ENCODE data around the gene ARHGEF10L.

The ARHGEF10L gene

GRCh38 chr1:17594690-17595601, 55.4 kb downstream of the ARHGEF10L start:
- CTCF ChIA-PET: interaction anchor here (7.5 to 38.1 kb wide), 2 partner anchors 13 to 91 kb away, joined by 106 to 1054 read pairs; no protein-coding TSS in a partner anchor
- no peak overlapping the region for H3K4me3 ChIP-seq (ENCODE audit: low read depth, low read length)
- POLR2A ChIA-PET: interaction anchor here (0.7 kb wide), 1 partner anchor 60 kb away, joined by 3 read pairs; no protein-coding TSS in a partner anchor
- DNase-seq (ENCODE audit: low read depth, low spot score): peak; percentile 29
- TF ChIP-seq, protein P1, sequence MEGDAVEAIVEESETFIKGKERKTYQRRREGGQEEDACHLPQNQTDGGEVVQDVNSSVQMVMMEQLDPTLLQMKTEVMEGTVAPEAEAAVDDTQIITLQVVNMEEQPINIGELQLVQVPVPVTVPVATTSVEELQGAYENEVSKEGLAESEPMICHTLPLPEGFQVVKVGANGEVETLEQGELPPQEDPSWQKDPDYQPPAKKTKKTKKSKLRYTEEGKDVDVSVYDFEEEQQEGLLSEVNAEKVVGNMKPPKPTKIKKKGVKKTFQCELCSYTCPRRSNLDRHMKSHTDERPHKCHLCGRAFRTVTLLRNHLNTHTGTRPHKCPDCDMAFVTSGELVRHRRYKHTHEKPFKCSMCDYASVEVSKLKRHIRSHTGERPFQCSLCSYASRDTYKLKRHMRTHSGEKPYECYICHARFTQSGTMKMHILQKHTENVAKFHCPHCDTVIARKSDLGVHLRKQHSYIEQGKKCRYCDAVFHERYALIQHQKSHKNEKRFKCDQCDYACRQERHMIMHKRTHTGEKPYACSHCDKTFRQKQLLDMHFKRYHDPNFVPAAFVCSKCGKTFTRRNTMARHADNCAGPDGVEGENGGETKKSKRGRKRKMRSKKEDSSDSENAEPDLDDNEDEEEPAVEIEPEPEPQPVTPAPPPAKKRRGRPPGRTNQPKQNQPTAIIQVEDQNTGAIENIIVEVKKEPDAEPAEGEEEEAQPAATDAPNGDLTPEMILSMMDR (IDR thresholded peaks at IDR 0.05; ENCODE audit: insufficient read depth, low read length, missing control alignments): no peak

DNA sequence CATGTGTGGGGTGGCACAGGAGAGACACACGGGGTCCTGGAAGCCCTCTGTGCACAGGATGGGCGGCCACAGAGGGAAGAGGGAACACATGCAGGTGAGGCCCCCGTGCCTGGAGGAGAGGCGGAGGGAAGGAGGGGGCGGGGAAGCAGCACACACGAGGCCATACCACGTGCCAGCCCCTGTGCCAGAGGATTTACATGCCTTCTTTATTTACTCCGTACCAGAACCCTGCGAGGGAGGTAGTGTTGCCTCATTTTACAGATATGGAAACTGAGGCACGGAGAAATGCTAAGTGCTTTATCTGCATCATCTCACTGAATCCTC, 56.1 kb downstream of the ARHGEF10L start:
- TF ChIP-seq, protein P1 (IDR thresholded peaks at IDR 0.05; ENCODE audit: insufficient read depth, low read length, missing control alignments): no peak
- CTCF ChIA-PET: interaction anchor here (7.5 to 38.1 kb wide), 2 partner anchors 13 to 92 kb away, joined by 106 to 1054 read pairs; no protein-coding TSS in a partner anchor
- no peak for DNase-seq (ENCODE audit: low read depth, low spot score)
- POLR2A ChIA-PET: no interaction called here
- no peak overlapping the region for H3K4me3 ChIP-seq (ENCODE audit: low read depth, low read length)

DNA sequence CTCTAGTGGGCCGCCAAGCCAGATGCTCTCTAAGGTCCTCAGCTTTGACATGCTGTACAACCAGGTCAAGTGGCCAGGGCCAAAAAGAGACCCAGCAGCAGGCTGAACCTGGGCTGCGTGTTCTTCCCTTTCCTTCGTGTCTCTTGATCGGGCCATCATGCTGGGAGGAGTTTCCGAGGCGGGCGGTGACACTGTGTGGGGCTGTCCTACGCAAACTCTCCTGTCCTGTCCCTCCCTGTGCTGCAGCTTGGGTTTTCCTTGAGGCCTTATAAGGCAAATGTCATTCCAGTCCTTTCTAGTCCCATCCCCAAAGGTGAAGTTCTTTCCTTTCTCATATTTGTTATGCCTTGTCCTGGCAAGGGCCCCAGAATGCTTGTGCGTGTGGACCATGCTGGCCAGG, 56.7 kb downstream of the ARHGEF10L start:
- DNase-seq (ENCODE audit: low read depth, low spot score): no peak
- ChIA-PET CTCF (interaction anchor here (0.8 to 38.1 kb wide), 3 partner anchors 9 to 93 kb away, joined by 3 to 1054 read pairs (median 106); no protein-coding TSS in a partner anchor), POLR2A (no interaction called here)
- TF ChIP-seq, protein P1 (IDR thresholded peaks at IDR 0.05; ENCODE audit: insufficient read depth, low read length, missing control alignments): no peak
- H3K4me3 ChIP-seq (ENCODE audit: low read depth, low read length): no peak overlapping the region

GRCh38 chr1:17596651-17597509, 57.4 kb downstream of the ARHGEF10L start:
- CTCF ChIA-PET: interaction anchor here (0.8 to 38.1 kb wide), 3 partner anchors 10 to 93 kb away, joined by 3 to 1054 read pairs (median 106); no protein-coding TSS in a partner anchor
- POLR2A ChIA-PET: no interaction called here
- no peak overlapping the region for H3K4me3 ChIP-seq (ENCODE audit: low read depth, low read length)
- TF ChIP-seq, protein P1 (IDR thresholded peaks at IDR 0.05; ENCODE audit: insufficient read depth, low read length, missing control alignments): no peak
- DNase-seq (ENCODE audit: low read depth, low spot score): no peak

- no peak for DNase-seq (ENCODE audit: low read depth, low spot score)
- TF ChIP-seq, protein P1 (IDR thresholded peaks at IDR 0.05; ENCODE audit: insufficient read depth, low read length, missing control alignments): no peak
- CTCF ChIA-PET: interaction anchor here (7.5 to 38.1 kb wide), 2 partner anchors 11 to 94 kb away, joined by 106 to 1054 read pairs; no protein-coding TSS in a partner anchor
- H3K4me3 ChIP-seq (ENCODE audit: low read depth, low read length): no peak overlapping the region
- POLR2A ChIA-PET: no interaction called here
Observed at GRCh38 chr1:17597651-17598050, 58.2 kb downstream of the ARHGEF10L start.

All from AG04449 (cell line).